GM10266 (cell line): ENCODE results near the gene CDKAL1.
"Not testable (repeated sequence)": the region's sequence is repeated elsewhere in the genome, so short reads cannot be mapped to it uniquely, and the experiment has no call there.

Experiments used
- DNase-seq: peaks from one replicate; pipeline ENCODE4 v3.0.0; 2012; ENCODE audit errors: extremely low spot score
- CTCF ChIP-seq: IDR thresholded peaks from 2 replicates; pipeline ENCODE4 v1.5.1; 2012; ENCODE audit warnings: mild to moderate bottlenecking, low read depth; ENCODE audit not compliant: control insufficient read depth, insufficient read depth; ENCODE audit errors: missing control alignments

Gene CDKAL1

GRCh38 chr6:20581070-20581469 lies 46.8 kb downstream of the CDKAL1 start:
- TF ChIP-seq CTCF = no peak
- DNase-seq = no peak

GRCh38 chr6:20582586-20583443 lies 48.6 kb downstream of the CDKAL1 start:
- DNase-seq = no peak
- no peak for TF ChIP-seq CTCF

- DNase-seq = no peak
- no peak for TF ChIP-seq CTCF
Observed at GRCh38 chr6:20583444-20583800, 49.2 kb downstream of the CDKAL1 start.

GRCh38 chr6:20584100-20584731 lies 50.0 kb downstream of the CDKAL1 start:
- TF ChIP-seq CTCF = no peak
- DNase-seq = no peak

GRCh38 chr6:20589266-20589665 lies 55.0 kb downstream of the CDKAL1 start:
- TF ChIP-seq CTCF = no peak
- DNase-seq = no peak

- not testable (repeated sequence) for DNase-seq
Observed at GRCh38 chr6:20590476-20590875, 56.2 kb downstream of the CDKAL1 start.

GRCh38 chr6:20594299-20594853 lies 60.1 kb downstream of the CDKAL1 start:
- DNase-seq = not testable (repeated sequence)

- no peak for TF ChIP-seq CTCF
- no peak for DNase-seq
Observed at GRCh38 chr6:20599302-20600051, 65.2 kb downstream of the CDKAL1 start.
